Right lobe of liver (tissue), 6 donors: Measurements from ENCODE around the gene EPS8L3. TPM values are rescaled to one million over a fixed set of nuclear protein-coding genes. Genes with fewer than 3 reads are reported as not detected.

ENCODE experiments used
- ATAC-seq, 4 donors: fragments of 200-7000 bp; cut with Tn5 transposase; one replicate each; pipeline ENCODE4 v1.9.1; 2020; ENCODE audit warnings: mild to moderate bottlenecking in 4 of 4, moderate library complexity in 4 of 4
- DNase-seq, 3 donors: peaks; one replicate each; pipeline ENCODE4 v3.0.0-alpha.2; 2020
- H3K27ac ChIP-seq, 3 donors: fragments of 200-600 bp; one replicate each; pipeline ENCODE4 v1.8.0; 2022
- H3K27me3 ChIP-seq, 2 donors: fragments of 200-600 bp; one replicate each; pipeline ENCODE4 v1.8.0; 2022
- H3K36me3 ChIP-seq, 4 donors: fragments of 200-600 bp; sonication (generic) in 1 of 4; one replicate each; pipeline versions ENCODE4 v1.5.1 to v1.8.0; 2017 to 2022; ENCODE audit warnings: control low read depth in 1 of 4
- H3K4me1 ChIP-seq, 4 donors: fragments of 200-600 bp; sonication (generic) in 1 of 4; one replicate each; pipeline versions ENCODE4 v1.5.1 to v1.8.0; 2017 to 2022; ENCODE audit warnings: control low read depth in 1 of 4
- H3K4me3 ChIP-seq, 3 donors: fragments of 200-600 bp; one replicate each; pipeline ENCODE4 v1.8.0; 2022
- H3K9me3 ChIP-seq, 4 donors: fragments of 200-600 bp; sonication (generic) in 1 of 4; one replicate each; pipeline versions ENCODE4 v1.5.1 to v1.8.0; 2017 to 2022; ENCODE audit warnings: control low read depth in 1 of 4
- CTCF ChIP-seq, 4 donors: fragments of 200-600 bp in 3 of 4; fragments of 450-650 bp in 1 of 4; IDR thresholded peaks; one replicate each; pipeline versions ENCODE4 v1.5.1 to v1.8.0; 2016 to 2022; ENCODE audit warnings: antibody characterized with exemption in 4 of 4, mild to moderate bottlenecking in 2 of 4
- POLR2A ChIP-seq: fragments of 450-650 bp; IDR thresholded peaks from one replicate; pipeline ENCODE4 v1.6.1; 2017; ENCODE audit warnings: antibody characterized with exemption, mild to moderate bottlenecking
- WGBS: methylation state at CpG from one replicate; pipeline ENCODE4 v1.1.6; 2018; ENCODE audit warnings: low coverage, low lambda C conversion rate; ENCODE audit not compliant: insufficient coverage; ENCODE audit errors: missing lambda C conversion rate; 5-methylcytosine and 5-hydroxymethylcytosine counted together
- intact Hi-C, 2 donors: fragments of 100-400 bp; cut with DNase I; formaldehyde crosslinking; loops; one replicate each; pipeline versions ENCODE4 v1.11.2 to v1.14.1; 2022
- total RNA-seq, 6 experiments: library from RNA; depleted of rRNA in 2 of 6; stranded (reverse); fragments of >200 nt in 2 of 6; fragmentation: NEBNext Ultra II Directional in 3 of 6; extraction: Animal tissue kit (Norgen Biotek cat#: 25700) in 3 of 6; gene quantifications; one replicate each; pipeline versions ENCODE4 v1.1.0 to v1.2.4, GENCODE V29; 2016 to 2023
- donor health status: DM: no; HTN: yes; CAD: no.
- donor health status: DM: no; HTN: no; CAD: no.
- donor health status: DM: no; HTN: no; CAD: no.
- donor health status: DM: no; HTN: yes; CAD: no.
- donor health status: DM: no; HTN: yes; CAD: no.

The EPS8L3 gene
- total RNA-seq, 6 experiments from 2014 or later: 3.2 to 4.7 (median 3.3) TPM; not detected in 3

DNA sequence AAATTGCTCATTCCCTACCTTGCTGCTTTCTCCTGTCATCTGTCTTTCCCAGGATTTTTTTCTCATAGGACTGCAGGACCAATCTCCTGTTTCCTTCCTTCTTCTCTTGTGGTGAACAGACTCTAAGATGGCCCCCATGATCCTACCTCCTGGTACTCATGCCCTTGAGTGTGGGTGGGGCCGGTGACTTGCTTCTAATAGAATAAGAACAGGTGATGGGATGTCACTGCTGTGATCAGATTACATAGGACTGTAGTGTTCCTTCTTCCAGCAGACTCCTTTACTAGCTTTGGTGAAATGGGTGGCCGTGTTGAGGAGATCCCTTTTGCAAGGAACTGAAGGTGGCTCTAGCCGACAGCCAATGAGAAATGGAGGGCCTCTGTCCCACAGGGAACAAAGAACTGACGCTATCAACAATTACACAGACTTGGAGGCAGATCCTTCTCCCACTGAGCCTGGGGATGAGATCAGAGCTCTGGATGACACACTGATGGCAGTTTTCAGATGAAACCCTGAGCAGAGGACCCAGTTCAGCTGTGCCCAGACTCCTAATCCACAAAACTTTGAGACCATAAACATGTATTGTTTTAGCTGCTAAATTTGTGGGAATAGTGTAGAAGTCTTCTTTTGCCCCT, 30.4 kb downstream of the EPS8L3 start:
- H3K4me3 ChIP-seq: no peak overlapping the region
- WGBS: 86% methylated on average over 1 of the region's 4 CpGs
- TF ChIP-seq CTCF (IDR thresholded peaks at IDR 0.05) (no peak), POLR2A (no peak)

DNA sequence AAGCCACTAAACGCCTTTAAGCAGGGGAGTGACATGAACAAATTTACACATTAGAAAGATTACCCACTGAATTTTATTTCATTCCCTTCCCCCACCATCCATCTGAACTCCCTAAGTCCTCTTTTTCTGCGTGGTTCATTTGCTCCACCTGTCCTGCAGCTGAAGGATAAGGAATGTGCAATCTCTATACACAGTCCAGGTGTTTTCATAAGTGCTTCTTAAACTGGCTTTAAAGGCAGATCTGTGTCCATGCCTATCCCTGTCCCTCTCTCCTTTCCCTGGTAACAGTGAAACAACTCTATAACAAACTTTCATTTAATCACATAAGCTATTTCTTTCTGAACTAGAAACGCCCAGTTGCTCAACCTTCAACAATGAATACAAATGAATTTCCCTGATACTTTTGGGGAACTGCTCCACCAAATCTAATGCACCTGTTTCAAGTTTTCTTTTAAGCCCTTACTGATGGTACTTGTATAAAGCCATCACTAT, 31.3 kb downstream of the EPS8L3 start:
- ATAC-seq (no peak), DNase-seq (no peak)
- WGBS: 65% methylated on average over 3 of the region's 3 CpGs
- H3K27me3 ChIP-seq: no peaks in the 10 kb centered on the region
- H3K9me3 ChIP-seq: no peaks in the 10 kb centered on the region
- intact Hi-C loops: no loop called here
- no peak overlapping the region for H3K27ac ChIP-seq
- H3K4me3 ChIP-seq: no peak overlapping the region
- no peaks in the 10 kb centered on the region for H3K4me1 ChIP-seq
- TF ChIP-seq POLR2A (no peak), CTCF (IDR thresholded peaks at IDR 0.05) (no peak)
- H3K36me3 ChIP-seq: no peaks in the 10 kb centered on the region

More for the DNA sequence above, 30.4 kb downstream of the EPS8L3 start:
- Histone ChIP-seq H3K9me3 (no peaks in the 10 kb centered on the region), H3K36me3 (no peaks in the 10 kb centered on the region), H3K27me3 (no peaks in the 10 kb centered on the region), H3K4me1 (no peaks in the 10 kb centered on the region), H3K27ac (no peak overlapping the region)
- DNase-seq: no peak
- intact Hi-C loops: no loop called here
- ATAC-seq: no peak

- Histone ChIP-seq H3K27ac (no peak overlapping the region), H3K9me3 (no peaks in the 10 kb centered on the region), H3K4me1 (no peaks in the 10 kb centered on the region), H3K27me3 (no peaks in the 10 kb centered on the region), H3K36me3 (no peaks in the 10 kb centered on the region), H3K4me3 (no peak overlapping the region)
- TF ChIP-seq POLR2A (no peak), CTCF (IDR thresholded peaks at IDR 0.05) (no peak)
- intact Hi-C loops: no loop called here
- ATAC-seq (no peak), DNase-seq (no peak)
- 89% methylated on average over 6 of the region's 6 CpGs for WGBS
These were observed 33.1 kb downstream of the EPS8L3 start for GRCh38 chr1:109730666-109731065.

GRCh38 chr1:109728870-109729269, 34.9 kb downstream of the EPS8L3 start:
- Histone ChIP-seq H3K27ac (no peak overlapping the region), H3K4me3 (no peak overlapping the region), H3K36me3 (no peaks in the 10 kb centered on the region), H3K27me3 (no peaks in the 10 kb centered on the region), H3K4me1 (no peaks in the 10 kb centered on the region), H3K9me3 (no peaks in the 10 kb centered on the region)
- ATAC-seq (no peak), DNase-seq (no peak)
- intact Hi-C loops: no loop called here
- WGBS: 74% methylated on average over 3 of the region's 7 CpGs
- no peak for TF ChIP-seq POLR2A
- TF ChIP-seq CTCF (IDR thresholded peaks at IDR 0.05): no peak
